ENCODE measurements around the gene GNG8. TPM values are rescaled to one million over a fixed set of nuclear protein-coding genes. Genes with fewer than 3 reads are reported as not detected.

Gene GNG8
- total and polyA plus RNA-seq, 2 of the 13 experiments (the other 11 are each of a cell fraction or from before 2014, with no cell fraction given), result not detected

DNA sequence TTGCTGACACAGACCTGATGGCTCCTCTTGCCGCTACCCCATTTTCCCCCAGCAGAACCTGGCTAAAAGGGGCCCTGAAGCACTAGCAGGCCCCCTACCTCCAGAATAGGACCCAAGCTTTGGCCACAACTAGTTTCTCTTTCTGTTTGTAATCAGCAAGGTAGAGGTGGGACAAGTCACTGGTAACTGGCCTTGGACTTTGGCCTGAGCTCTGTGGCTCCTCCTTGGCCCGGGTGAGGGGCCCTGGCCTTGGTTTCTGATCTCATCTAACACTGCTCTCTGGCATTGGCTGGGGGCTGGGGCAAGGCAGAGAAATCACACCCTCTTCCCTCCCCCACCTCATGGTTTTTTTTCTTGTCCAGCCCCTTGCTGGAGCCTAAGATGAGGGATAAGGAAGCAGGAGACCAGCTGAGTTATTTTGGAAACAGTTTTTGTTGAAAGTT, 32.8 kb downstream of the GNG8 start (continued):
- TF ChIP-seq KLF16 (CRISPR knock-in tag; IDR thresholded peaks at IDR 0.05) (0 out of 4 replicates have a peak, but pooled peaks of 1 of the 2 experiments have one; percentile 79), ZNF775 (CRISPR knock-in tag; IDR thresholded peaks at IDR 0.05; ENCODE audit: borderline replicate concordance) (no peak), RBM22 (optimal IDR thresholded peaks at IDR 0.05; ENCODE audit: low read length) (peak; percentile 96), ZNF251 (CRISPR knock-in tag; IDR thresholded peaks at IDR 0.05) (no peak), ZSCAN21 (CRISPR knock-in tag; IDR thresholded peaks at IDR 0.05; ENCODE audit: borderline replicate concordance) (no peak), MXI1 (IDR thresholded peaks at IDR 0.05; ENCODE audit: borderline replicate concordance, low read depth, low read length) (peak; percentile 16; the same call in 1 of the 3 replicates), ZBTB20 (CRISPR knock-in tag; IDR thresholded peaks at IDR 0.05; ENCODE audit: borderline replicate concordance, low read depth) (0 out of 2 replicates have a peak, but pooled peaks have one; percentile 19), ZNF777 (CRISPR knock-in tag; IDR thresholded peaks at IDR 0.05) (no peak), CENPX (CRISPR knock-in tag; IDR thresholded peaks at IDR 0.05) (no peak), THRA (CRISPR knock-in tag; IDR thresholded peaks at IDR 0.05; ENCODE audit: borderline replicate concordance) (peak; percentile 47; the same call in 1 of the 2 replicates), ZNF691 (CRISPR knock-in tag; IDR thresholded peaks at IDR 0.05; ENCODE audit: borderline replicate concordance, low read depth) (peak; percentile 70; the same call in 1 of the 2 replicates), SYNCRIP (IDR thresholded peaks at IDR 0.05; ENCODE audit: insufficient read depth, low read depth, low read length) (no peak), HNF1B (CRISPR knock-in tag; IDR thresholded peaks at IDR 0.05) (no peak)
- TF ChIP-seq, protein P1, sequence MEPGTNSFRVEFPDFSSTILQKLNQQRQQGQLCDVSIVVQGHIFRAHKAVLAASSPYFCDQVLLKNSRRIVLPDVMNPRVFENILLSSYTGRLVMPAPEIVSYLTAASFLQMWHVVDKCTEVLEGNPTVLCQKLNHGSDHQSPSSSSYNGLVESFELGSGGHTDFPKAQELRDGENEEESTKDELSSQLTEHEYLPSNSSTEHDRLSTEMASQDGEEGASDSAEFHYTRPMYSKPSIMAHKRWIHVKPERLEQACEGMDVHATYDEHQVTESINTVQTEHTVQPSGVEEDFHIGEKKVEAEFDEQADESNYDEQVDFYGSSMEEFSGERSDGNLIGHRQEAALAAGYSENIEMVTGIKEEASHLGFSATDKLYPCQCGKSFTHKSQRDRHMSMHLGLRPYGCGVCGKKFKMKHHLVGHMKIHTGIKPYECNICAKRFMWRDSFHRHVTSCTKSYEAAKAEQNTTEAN (CRISPR knock-in tag; conservative IDR thresholded peaks at IDR 0.05), result no peak
- TF ChIP-seq, protein P2, sequence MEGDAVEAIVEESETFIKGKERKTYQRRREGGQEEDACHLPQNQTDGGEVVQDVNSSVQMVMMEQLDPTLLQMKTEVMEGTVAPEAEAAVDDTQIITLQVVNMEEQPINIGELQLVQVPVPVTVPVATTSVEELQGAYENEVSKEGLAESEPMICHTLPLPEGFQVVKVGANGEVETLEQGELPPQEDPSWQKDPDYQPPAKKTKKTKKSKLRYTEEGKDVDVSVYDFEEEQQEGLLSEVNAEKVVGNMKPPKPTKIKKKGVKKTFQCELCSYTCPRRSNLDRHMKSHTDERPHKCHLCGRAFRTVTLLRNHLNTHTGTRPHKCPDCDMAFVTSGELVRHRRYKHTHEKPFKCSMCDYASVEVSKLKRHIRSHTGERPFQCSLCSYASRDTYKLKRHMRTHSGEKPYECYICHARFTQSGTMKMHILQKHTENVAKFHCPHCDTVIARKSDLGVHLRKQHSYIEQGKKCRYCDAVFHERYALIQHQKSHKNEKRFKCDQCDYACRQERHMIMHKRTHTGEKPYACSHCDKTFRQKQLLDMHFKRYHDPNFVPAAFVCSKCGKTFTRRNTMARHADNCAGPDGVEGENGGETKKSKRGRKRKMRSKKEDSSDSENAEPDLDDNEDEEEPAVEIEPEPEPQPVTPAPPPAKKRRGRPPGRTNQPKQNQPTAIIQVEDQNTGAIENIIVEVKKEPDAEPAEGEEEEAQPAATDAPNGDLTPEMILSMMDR (CRISPR knock-in tag; IDR thresholded peaks at IDR 0.05), result no peak
- TF ChIP-seq, protein P3, sequence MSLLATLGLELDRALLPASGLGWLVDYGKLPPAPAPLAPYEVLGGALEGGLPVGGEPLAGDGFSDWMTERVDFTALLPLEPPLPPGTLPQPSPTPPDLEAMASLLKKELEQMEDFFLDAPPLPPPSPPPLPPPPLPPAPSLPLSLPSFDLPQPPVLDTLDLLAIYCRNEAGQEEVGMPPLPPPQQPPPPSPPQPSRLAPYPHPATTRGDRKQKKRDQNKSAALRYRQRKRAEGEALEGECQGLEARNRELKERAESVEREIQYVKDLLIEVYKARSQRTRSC (CRISPR knock-in tag; IDR thresholded peaks at IDR 0.05; ENCODE audit: low read depth), result no peak
- TF ChIP-seq, protein P4, sequence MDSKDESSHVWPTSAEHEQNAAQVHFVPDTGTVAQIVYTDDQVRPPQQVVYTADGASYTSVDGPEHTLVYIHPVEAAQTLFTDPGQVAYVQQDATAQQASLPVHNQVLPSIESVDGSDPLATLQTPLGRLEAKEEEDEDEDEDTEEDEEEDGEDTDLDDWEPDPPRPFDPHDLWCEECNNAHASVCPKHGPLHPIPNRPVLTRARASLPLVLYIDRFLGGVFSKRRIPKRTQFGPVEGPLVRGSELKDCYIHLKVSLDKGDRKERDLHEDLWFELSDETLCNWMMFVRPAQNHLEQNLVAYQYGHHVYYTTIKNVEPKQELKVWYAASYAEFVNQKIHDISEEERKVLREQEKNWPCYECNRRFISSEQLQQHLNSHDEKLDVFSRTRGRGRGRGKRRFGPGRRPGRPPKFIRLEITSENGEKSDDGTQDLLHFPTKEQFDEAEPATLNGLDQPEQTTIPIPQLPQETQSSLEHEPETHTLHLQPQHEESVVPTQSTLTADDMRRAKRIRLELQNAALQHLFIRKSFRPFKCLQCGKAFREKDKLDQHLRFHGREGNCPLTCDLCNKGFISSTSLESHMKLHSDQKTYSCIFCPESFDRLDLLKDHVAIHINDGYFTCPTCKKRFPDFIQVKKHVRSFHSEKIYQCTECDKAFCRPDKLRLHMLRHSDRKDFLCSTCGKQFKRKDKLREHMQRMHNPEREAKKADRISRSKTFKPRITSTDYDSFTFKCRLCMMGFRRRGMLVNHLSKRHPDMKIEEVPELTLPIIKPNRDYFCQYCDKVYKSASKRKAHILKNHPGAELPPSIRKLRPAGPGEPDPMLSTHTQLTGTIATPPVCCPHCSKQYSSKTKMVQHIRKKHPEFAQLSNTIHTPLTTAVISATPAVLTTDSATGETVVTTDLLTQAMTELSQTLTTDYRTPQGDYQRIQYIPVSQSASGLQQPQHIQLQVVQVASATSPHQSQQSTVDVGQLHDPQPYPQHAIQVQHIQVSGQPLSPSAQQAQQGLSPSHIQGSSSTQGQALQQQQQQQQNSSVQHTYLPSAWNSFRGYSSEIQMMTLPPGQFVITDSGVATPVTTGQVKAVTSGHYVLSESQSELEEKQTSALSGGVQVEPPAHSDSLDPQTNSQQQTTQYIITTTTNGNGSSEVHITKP (CRISPR knock-in tag; IDR thresholded peaks at IDR 0.05; ENCODE audit: low read depth), result peak; percentile 77; the same call in 1 of the 2 replicates
